Measurements from ENCODE around the gene GRIK4. TPM values are rescaled to one million over a fixed set of nuclear protein-coding genes. Genes with fewer than 3 reads are reported as not detected.

Gene GRIK4
- total RNA-seq, 6 experiments from 2014 or later = 0.07 to 0.11 TPM; not detected in 4

GRCh38 chr11:120625565-120625964, 114.0 kb downstream of the GRIK4 start:
- Histone ChIP-seq H3K27me3 (no peaks in the 10 kb centered on the region), H3K27ac (no peak overlapping the region), H3K4me3 (no peak overlapping the region), H3K4me1 (no peaks in the 10 kb centered on the region), H3K9me3 (no peaks in the 10 kb centered on the region), H3K36me3 (no peaks in the 10 kb centered on the region)
- TF ChIP-seq POLR2A (IDR thresholded peaks at IDR 0.05) = no peak
- TF ChIP-seq CTCF (IDR thresholded peaks at IDR 0.05) = no peak
- intact Hi-C loops (cut with DNase I) = no loop called here
- 24% methylated on average over 4 of the region's 4 CpGs for WGBS (ENCODE audit: insufficient coverage, low coverage, low lambda C conversion rate, missing lambda C conversion rate)
- no peak for DNase-seq
- no peak for ATAC-seq

GRCh38 chr11:120626791-120627190, 115.2 kb downstream of the GRIK4 start:
- ATAC-seq (no peak), DNase-seq (no peak)
- intact Hi-C loops (cut with DNase I) = no loop called here
- Histone ChIP-seq H3K27ac (no peak overlapping the region), H3K9me3 (no peaks in the 10 kb centered on the region), H3K36me3 (no peaks in the 10 kb centered on the region), H3K4me1 (no peaks in the 10 kb centered on the region), H3K27me3 (no peaks in the 10 kb centered on the region), H3K4me3 (no peak overlapping the region)
- no peak for TF ChIP-seq POLR2A (IDR thresholded peaks at IDR 0.05)
- TF ChIP-seq CTCF (IDR thresholded peaks at IDR 0.05) = no peak
- 56% methylated on average over 2 of the region's 7 CpGs for whole genome bisulfite sequencing (ENCODE audit: insufficient coverage, low coverage, low lambda C conversion rate, missing lambda C conversion rate)

- no peak for TF ChIP-seq POLR2A (IDR thresholded peaks at IDR 0.05)
- no peak for TF ChIP-seq CTCF (IDR thresholded peaks at IDR 0.05)
- Histone ChIP-seq H3K4me1 (no peaks in the 10 kb centered on the region), H3K36me3 (no peaks in the 10 kb centered on the region), H3K27me3 (no peaks in the 10 kb centered on the region), H3K4me3 (no peak overlapping the region), H3K27ac (no peak overlapping the region), H3K9me3 (no peaks in the 10 kb centered on the region)
- WGBS (ENCODE audit: insufficient coverage, low coverage, low lambda C conversion rate, missing lambda C conversion rate) = 73% methylated on average over 4 of the region's 7 CpGs
- no peak for DNase-seq
- intact Hi-C loops (cut with DNase I) = no loop called here
- no peak for ATAC-seq
Measured at GRCh38 chr11:120627327-120628163, 116.0 kb downstream of the GRIK4 start.

GRCh38 chr11:120629407-120630080, 118.0 kb downstream of the GRIK4 start:
- no peaks in the 10 kb centered on the region for H3K36me3 ChIP-seq
- no peaks in the 10 kb centered on the region for H3K4me1 ChIP-seq
- no peak overlapping the region for H3K27ac ChIP-seq
- TF ChIP-seq CTCF (IDR thresholded peaks at IDR 0.05) = no peak
- TF ChIP-seq POLR2A (IDR thresholded peaks at IDR 0.05) = no peak
- intact Hi-C loops (cut with DNase I) = no loop called here
- DNase-seq = no peak
- no peak overlapping the region for H3K4me3 ChIP-seq
- ATAC-seq = no peak
- no peaks in the 10 kb centered on the region for H3K27me3 ChIP-seq
- WGBS (ENCODE audit: insufficient coverage, low coverage, low lambda C conversion rate, missing lambda C conversion rate) = 81% methylated on average over 10 of the region's 13 CpGs
- no peaks in the 10 kb centered on the region for H3K9me3 ChIP-seq
